HEK293 (cell line): ENCODE results near the gene ADGRG7.

Experiments
- CTCF ChIA-PET: fragments of 350-600 bp; formaldehyde crosslinking; extraction: SDS; loops from one replicate; lab custom pipeline; 2021; ENCODE audit warnings: antibody characterized with exemption; lab: Yijun Ruan, JAX
- POLR2A ChIA-PET: fragments of 300-600 bp; formaldehyde crosslinking; extraction: SDS; loops from one replicate; lab custom pipeline; 2020; ENCODE audit warnings: antibody characterized with exemption, inconsistent platforms; lab: Yijun Ruan, JAX
- H3K27ac ChIP-seq: fragments of 200-500 bp; sonication (Bioruptor generic); 2 replicates; pipeline ENCODE4 v1.5.1; 2014; ENCODE audit warnings: low read depth, low read length, control low read depth, inconsistent platforms; ENCODE audit errors: extremely low read depth
- H3K36me3 ChIP-seq, 2 experiments: fragments of 200-500 bp in 1 of 2; sonication (Bioruptor generic) in 1 of 2; 1 replicate in 1 of 2; 2 replicates in 1 of 2; pipeline ENCODE4 v1.5.1; 2014 to 2017; ENCODE audit warnings: inconsistent platforms in 2 of 2, low read length in 2 of 2; ENCODE audit not compliant: control insufficient read depth in 2 of 2, insufficient read depth in 1 of 2
- H3K4me1 ChIP-seq: fragments of 200-500 bp; sonication (Bioruptor generic); 2 replicates; pipeline ENCODE4 v1.5.1; 2014; ENCODE audit warnings: mild to moderate bottlenecking, low read length, inconsistent platforms; ENCODE audit not compliant: control insufficient read depth, insufficient read depth
- H3K4me3 ChIP-seq: 2 replicates; pipeline ENCODE4 v1.5.1; 2011; ENCODE audit warnings: low read depth, mild to moderate bottlenecking, control low read depth, low read length, moderate library complexity
- H3K9me3 ChIP-seq: fragments of 200-500 bp; sonication (Bioruptor generic); 2 replicates; pipeline ENCODE4 v1.5.1; 2014; ENCODE audit warnings: low read depth, low read length, inconsistent platforms; ENCODE audit not compliant: control insufficient read depth, insufficient read depth
- PRDM2 ChIP-seq: fragments of 450-650 bp; formaldehyde crosslinking; IDR thresholded peaks from 2 replicates; pipeline ENCODE4 v1.5.1; 2016; ENCODE audit warnings: missing biosample characterization, missing genetic modification characterization, borderline replicate concordance
- REPIN1 ChIP-seq: fragments of 450-650 bp; formaldehyde crosslinking; IDR thresholded peaks from 2 replicates; pipeline ENCODE4 v1.5.1; 2017; ENCODE audit warnings: missing biosample characterization, missing genetic modification characterization, low read depth
- TSHZ1 ChIP-seq: fragments of 450-650 bp; formaldehyde crosslinking; IDR thresholded peaks from 2 replicates; pipeline ENCODE4 v1.5.1; 2016; ENCODE audit warnings: missing biosample characterization, missing genetic modification characterization, borderline replicate concordance
- ZBTB48 ChIP-seq: fragments of 450-650 bp; formaldehyde crosslinking; IDR thresholded peaks from 2 replicates; pipeline ENCODE4 v1.5.1; 2016; ENCODE audit warnings: missing biosample characterization, missing genetic modification characterization
- ZNF10 ChIP-seq: fragments of 450-650 bp; formaldehyde crosslinking; IDR thresholded peaks from 2 replicates; pipeline ENCODE4 v1.5.1; 2017; ENCODE audit warnings: missing biosample characterization, missing genetic modification characterization
- ZNF184 ChIP-seq: fragments of 450-650 bp; IDR thresholded peaks from 2 replicates; pipeline ENCODE4 v1.5.1; 2018; ENCODE audit warnings: missing biosample characterization, mild to moderate bottlenecking, missing genetic modification characterization
- ZNF274 ChIP-seq, 2 experiments: fragments of 200-500 bp in 1 of 2; fragments of 450-650 bp in 1 of 2; sonication (Bioruptor generic) in 1 of 2; formaldehyde crosslinking in 1 of 2; IDR thresholded peaks; 2 replicates each; pipeline versions ENCODE4 v1.5.1 to v1.6.1; 2014 to 2016; ENCODE audit warnings: borderline replicate concordance in 1 of 2, inconsistent platforms in 1 of 2, low read length in 1 of 2, missing biosample characterization in 1 of 2, missing genetic modification characterization in 1 of 2
- ZNF391 ChIP-seq: fragments of 450-650 bp; formaldehyde crosslinking; IDR thresholded peaks from 2 replicates; pipeline ENCODE4 v1.5.1; 2016; ENCODE audit warnings: low read depth, missing biosample characterization, missing genetic modification characterization, borderline replicate concordance
- ZNF548 ChIP-seq: fragments of 450-650 bp; formaldehyde crosslinking; IDR thresholded peaks from 2 replicates; pipeline ENCODE4 v1.5.1; 2016; ENCODE audit warnings: missing biosample characterization, missing genetic modification characterization
- ZNF747 ChIP-seq: fragments of 450-650 bp; formaldehyde crosslinking; IDR thresholded peaks from 2 replicates; pipeline ENCODE4 v1.5.1; 2016; ENCODE audit warnings: missing biosample characterization, missing genetic modification characterization
- ZNF777 ChIP-seq: fragments of 450-650 bp; formaldehyde crosslinking; IDR thresholded peaks from 2 replicates; pipeline ENCODE4 v1.5.1; 2017; ENCODE audit warnings: missing biosample characterization, missing genetic modification characterization, borderline replicate concordance
- TF ChIP-seq, protein P1 (sequence below): fragments of 450-650 bp; formaldehyde crosslinking; IDR thresholded peaks from 2 replicates; pipeline ENCODE4 v1.5.1; 2017; ENCODE audit warnings: missing biosample characterization, missing genetic modification characterization

ADGRG7 gene

DNA sequence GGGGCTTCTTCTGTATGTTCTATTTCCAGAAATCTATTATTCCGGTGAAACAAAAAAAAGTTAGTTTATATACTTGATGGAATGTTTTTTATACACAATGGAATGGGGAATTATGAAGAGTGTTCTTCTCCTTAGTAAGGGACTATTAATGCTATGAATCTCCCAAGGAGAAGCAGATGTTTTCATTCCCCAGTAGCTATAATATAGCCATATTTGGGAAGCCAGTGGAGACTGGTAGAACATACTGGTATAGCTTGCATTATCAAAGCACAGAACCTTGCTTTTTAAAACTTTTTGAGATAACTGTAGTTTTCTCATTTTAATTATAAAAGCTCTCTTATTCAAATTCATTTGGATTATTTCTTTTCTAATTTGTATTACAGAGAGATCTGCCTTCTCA lies 38.3 kb downstream of the ADGRG7 start:
- Histone ChIP-seq H3K4me3 (no peak overlapping the region), H3K36me3 (no peaks in the 10 kb centered on the region), H3K4me1 (no peaks in the 10 kb centered on the region), H3K27ac (no peak overlapping the region), H3K9me3 (no peaks in the 10 kb centered on the region)
- CTCF ChIA-PET: interaction anchor here (0.7 kb wide), 2 partner anchors 63 to 152 kb away, joined by 4 to 6 read pairs; no protein-coding TSS in a partner anchor
- POLR2A ChIA-PET: no interaction called here
- TF ChIP-seq REPIN1 (no peak), ZNF274 (IDR thresholded peaks at IDR 0.05; ENCODE audit: low read length) (no peak), ZNF274 (tag by site-specific recombination; IDR thresholded peaks at IDR 0.05; ENCODE audit: borderline replicate concordance) (no peak), PRDM2 (tag by site-specific recombination) (no peak), ZBTB48 (tag by site-specific recombination) (no peak), ZNF391 (tag by site-specific recombination) (no peak), ZNF10 (no peak), ZNF777 (tag by site-specific recombination) (no peak), TSHZ1 (tag by site-specific recombination) (no peak), ZNF747 (tag by site-specific recombination) (no peak), ZNF548 (tag by site-specific recombination) (no peak), ZNF184 (no peak)
- TF ChIP-seq, protein P1, sequence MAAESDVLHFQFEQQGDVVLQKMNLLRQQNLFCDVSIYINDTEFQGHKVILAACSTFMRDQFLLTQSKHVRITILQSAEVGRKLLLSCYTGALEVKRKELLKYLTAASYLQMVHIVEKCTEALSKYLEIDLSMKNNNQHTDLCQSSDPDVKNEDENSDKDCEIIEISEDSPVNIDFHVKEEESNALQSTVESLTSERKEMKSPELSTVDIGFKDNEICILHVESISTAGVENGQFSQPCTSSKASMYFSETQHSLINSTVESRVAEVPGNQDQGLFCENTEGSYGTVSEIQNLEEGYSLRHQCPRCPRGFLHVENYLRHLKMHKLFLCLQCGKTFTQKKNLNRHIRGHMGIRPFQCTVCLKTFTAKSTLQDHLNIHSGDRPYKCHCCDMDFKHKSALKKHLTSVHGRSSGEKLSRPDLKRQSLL (tag by site-specific recombination): no peak
